Measurements from ENCODE around the gene STYXL2. TPM values are rescaled to one million over a fixed set of nuclear protein-coding genes. Genes with fewer than 3 reads are reported as not detected.

STYXL2 gene
- total RNA-seq, 2 experiments from 2014 or later = not detected

DNA sequence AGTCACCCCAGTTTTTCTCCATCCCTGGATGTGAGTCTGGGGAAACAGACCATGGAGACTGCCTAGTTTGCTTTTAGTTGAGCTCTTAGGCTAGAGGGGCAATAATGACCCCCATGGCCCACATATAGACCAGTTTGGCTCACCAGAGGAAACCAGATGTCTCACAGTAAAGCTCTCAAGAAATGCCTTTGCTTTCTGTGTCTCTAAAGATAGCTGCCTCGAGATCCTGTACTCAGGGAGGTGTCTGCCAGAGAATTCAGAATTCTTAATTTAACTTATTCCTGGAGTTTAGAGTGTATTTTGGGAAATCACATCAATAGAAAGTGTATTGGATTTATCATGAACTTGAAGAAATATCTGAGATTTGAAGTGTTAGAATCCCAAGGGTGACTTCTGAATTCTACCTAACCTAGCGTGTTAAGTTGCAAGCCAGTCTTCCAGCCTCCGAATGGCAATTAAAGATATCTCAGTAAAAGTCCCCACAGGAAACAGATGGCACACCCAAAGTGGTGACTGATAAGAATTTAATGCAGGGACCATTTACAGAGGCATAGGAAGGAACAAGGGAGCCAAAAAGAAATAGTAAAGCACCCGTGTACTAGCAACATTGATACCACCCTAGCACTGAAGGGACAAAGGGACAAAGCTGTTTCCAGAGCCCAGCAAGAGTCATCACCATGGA lies 37.1 kb downstream of the STYXL2 start:
- H3K79me2 ChIP-seq (ENCODE audit: insufficient read depth, low read depth, low read length) = no peaks in the 10 kb centered on the region
- no TSS peak for BruUV-seq (replicated peaks)

DNA sequence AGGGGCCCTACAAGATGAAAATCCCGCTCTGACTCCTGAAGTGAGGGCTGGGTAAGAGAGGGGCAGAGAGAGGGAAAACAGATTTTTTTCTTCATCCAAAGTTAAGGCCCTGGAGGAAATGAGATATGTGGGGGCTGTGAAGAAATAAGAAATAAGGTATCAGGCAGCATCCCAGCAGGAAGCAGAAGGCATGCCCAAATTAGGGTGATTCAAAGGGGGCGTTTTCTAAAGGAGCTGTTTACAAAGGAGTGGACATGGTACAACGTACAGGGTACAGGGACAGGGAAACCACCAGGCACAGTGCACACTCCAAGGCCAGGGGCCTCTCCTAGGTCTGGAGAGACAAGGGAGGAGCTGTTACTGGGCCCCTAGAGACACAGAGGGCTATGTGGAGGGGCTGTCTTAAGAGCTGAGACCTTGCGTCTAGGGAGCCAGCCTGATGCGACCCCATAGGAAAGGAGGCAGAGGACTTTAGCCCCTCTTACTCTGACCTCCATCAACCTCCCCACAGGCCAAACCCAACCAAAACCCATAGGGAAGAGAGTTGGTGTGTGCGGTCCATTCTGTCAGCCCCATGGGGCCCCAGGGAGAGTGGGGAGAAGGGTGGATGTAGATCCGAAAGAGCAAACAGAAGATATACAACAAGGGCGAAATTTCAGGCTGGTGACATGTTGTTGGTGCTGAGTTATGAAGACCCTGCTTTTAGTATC lies 38.6 kb downstream of the STYXL2 start:
- ChIA-PET CTCF (ENCODE audit: unreplicated experiment) (no interaction called here), POLR2A (no interaction called here)
- H3K4me2 ChIP-seq (ENCODE audit: low read length) = no peak overlapping the region
- no peaks in the 10 kb centered on the region for H3K79me2 ChIP-seq (ENCODE audit: insufficient read depth, low read depth, low read length)
- no peak for TF ChIP-seq EZH2phosphoT487 (IDR thresholded peaks at IDR 0.05; ENCODE audit: borderline replicate concordance, low read depth, low read length)
- TF ChIP-seq, protein P1, sequence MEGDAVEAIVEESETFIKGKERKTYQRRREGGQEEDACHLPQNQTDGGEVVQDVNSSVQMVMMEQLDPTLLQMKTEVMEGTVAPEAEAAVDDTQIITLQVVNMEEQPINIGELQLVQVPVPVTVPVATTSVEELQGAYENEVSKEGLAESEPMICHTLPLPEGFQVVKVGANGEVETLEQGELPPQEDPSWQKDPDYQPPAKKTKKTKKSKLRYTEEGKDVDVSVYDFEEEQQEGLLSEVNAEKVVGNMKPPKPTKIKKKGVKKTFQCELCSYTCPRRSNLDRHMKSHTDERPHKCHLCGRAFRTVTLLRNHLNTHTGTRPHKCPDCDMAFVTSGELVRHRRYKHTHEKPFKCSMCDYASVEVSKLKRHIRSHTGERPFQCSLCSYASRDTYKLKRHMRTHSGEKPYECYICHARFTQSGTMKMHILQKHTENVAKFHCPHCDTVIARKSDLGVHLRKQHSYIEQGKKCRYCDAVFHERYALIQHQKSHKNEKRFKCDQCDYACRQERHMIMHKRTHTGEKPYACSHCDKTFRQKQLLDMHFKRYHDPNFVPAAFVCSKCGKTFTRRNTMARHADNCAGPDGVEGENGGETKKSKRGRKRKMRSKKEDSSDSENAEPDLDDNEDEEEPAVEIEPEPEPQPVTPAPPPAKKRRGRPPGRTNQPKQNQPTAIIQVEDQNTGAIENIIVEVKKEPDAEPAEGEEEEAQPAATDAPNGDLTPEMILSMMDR (conservative IDR thresholded peaks at IDR 0.05; ENCODE audit: low read length) = no peak
- H2AFZ ChIP-seq (ENCODE audit: low read length) = no peak overlapping the region
- peaks cover 5% of the 10 kb centered on the region for H3K4me1 ChIP-seq (ENCODE audit: insufficient read depth, low read length, poor library complexity, severe bottlenecking)
- no peak overlapping the region for H3K4me3 ChIP-seq (ENCODE audit: low read depth, low read length, poor library complexity, severe bottlenecking)
- no peaks in the 10 kb centered on the region for H3K9me3 ChIP-seq (ENCODE audit: low read length)
- no peaks in the 10 kb centered on the region for H3K9me2 ChIP-seq (ENCODE audit: insufficient read depth, low read length)
- H3K36me3 ChIP-seq (ENCODE audit: insufficient read depth, low read length) = no peaks in the 10 kb centered on the region
- DNase-seq (ENCODE audit: low spot score) = no peak
- H3K27ac ChIP-seq (ENCODE audit: low read depth, low read length, poor library complexity, severe bottlenecking) = no peak overlapping the region
- H4K20me1 ChIP-seq (ENCODE audit: insufficient read depth, low read length) = no peaks in the 10 kb centered on the region
- BruUV-seq (replicated peaks) = no TSS peak
- intact Hi-C loops (cut with micrococcal nuclease; ENCODE audit: unreplicated experiment) = no loop called here

More for the DNA sequence above, 37.1 kb downstream of the STYXL2 start:
- no peaks in the 10 kb centered on the region for H3K9me2 ChIP-seq (ENCODE audit: insufficient read depth, low read length)
- H2AFZ ChIP-seq (ENCODE audit: low read length) = no peak overlapping the region
- no peak for DNase-seq (ENCODE audit: low spot score)
- no peak overlapping the region for H3K4me3 ChIP-seq (ENCODE audit: low read depth, low read length, poor library complexity, severe bottlenecking)
- intact Hi-C loops (cut with micrococcal nuclease; ENCODE audit: unreplicated experiment) = no loop called here
- ChIA-PET CTCF (ENCODE audit: unreplicated experiment) (no interaction called here), POLR2A (no interaction called here)
- H4K20me1 ChIP-seq (ENCODE audit: insufficient read depth, low read length) = no peaks in the 10 kb centered on the region
- no peaks in the 10 kb centered on the region for H3K9me3 ChIP-seq (ENCODE audit: low read length)
- H3K4me2 ChIP-seq (ENCODE audit: low read length) = no peak overlapping the region
- H3K36me3 ChIP-seq (ENCODE audit: insufficient read depth, low read length) = no peaks in the 10 kb centered on the region
- H3K27ac ChIP-seq (ENCODE audit: low read depth, low read length, poor library complexity, severe bottlenecking) = no peak overlapping the region
- H3K4me1 ChIP-seq (ENCODE audit: insufficient read depth, low read length, poor library complexity, severe bottlenecking) = no peaks in the 10 kb centered on the region
- TF ChIP-seq EZH2phosphoT487 (IDR thresholded peaks at IDR 0.05; ENCODE audit: borderline replicate concordance, low read depth, low read length) = no peak
- TF ChIP-seq, protein P1 (conservative IDR thresholded peaks at IDR 0.05; ENCODE audit: low read length) = no peak
